ENCODE results near the gene CPSF3. TPM values are rescaled to one million over a fixed set of nuclear protein-coding genes. Genes with fewer than 3 reads are reported as not detected.

Gene CPSF3
- total and polyA plus RNA-seq, 9 of the 15 experiments (the other 6 are each of a cell fraction or from before 2014, with no cell fraction given) = 54.2 to 151 (median 94.5) TPM

DNA sequence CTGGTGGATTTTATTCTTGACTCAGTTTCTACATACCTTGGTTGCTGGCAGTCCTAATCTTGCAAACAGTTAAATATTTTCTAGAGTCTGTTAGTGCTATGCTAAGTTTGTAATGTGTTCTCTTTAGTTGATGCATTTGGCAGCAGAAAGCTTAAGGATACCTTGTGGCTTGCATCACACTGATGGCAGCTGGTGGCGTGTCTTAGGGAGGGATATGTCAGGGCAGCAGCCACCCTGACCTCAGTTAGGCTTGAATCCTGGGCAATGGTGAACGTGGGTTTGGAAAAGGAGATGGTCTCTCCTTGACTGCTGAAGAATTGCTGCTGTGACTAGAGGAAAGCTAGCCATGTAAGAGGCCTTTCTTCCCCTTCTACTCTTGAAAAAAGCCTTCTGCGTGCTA lies 55.1 kb downstream of the CPSF3 start:
- ChIA-PET POLR2A (no interaction called here), CTCF (ENCODE audit: low intra/inter-chr PET ratio) (no interaction called here)
- BruUV-seq (replicated peaks) = no TSS peak
- Histone ChIP-seq H3K36me3 (ENCODE audit: control insufficient read depth, insufficient read depth, low read length) (peaks cover 4% of the 10 kb centered on the region; the same call in 2 of the 3 replicates), H3K9me1 (ENCODE audit: control insufficient read depth, insufficient read depth, low read length) (no peaks in the 10 kb centered on the region), H3K9ac (ENCODE audit: insufficient read depth in 1 of 2, low read depth in 2 of 2, low read length in 2 of 2) (no peak overlapping the region; a peak in 1 of 4 replicates), H3K9me3 (replicated peaks; ENCODE audit: control insufficient read depth, insufficient read depth, low read depth, low read length) (no peaks in the 10 kb centered on the region; the same call in 1 of the 2 replicates), H3K79me2 (ENCODE audit: control insufficient read depth, insufficient read depth, low read length) (no peaks in the 10 kb centered on the region), H3K27me3 (ENCODE audit: control insufficient read depth in 2 of 2, insufficient read depth in 2 of 2, low read length in 2 of 2) (no peaks in the 10 kb centered on the region), H3K4me2 (ENCODE audit: insufficient read depth, low read length) (no peak overlapping the region), H2AFZ (ENCODE audit: low read depth, low read length) (no peak overlapping the region), H3K4me1 (replicated peaks in 1 of 2; ENCODE audit: control insufficient read depth in 2 of 2, insufficient read depth in 2 of 2, low read length in 2 of 2) (no peaks in the 10 kb centered on the region), H3K27ac (ENCODE audit: extremely low read depth, low read depth, low read length) (no peak overlapping the region), H4K20me1 (replicated peaks; ENCODE audit: control insufficient read depth, insufficient read depth, low read length) (no peaks in the 10 kb centered on the region), H3K4me3 (no peak overlapping the region)
- no peak for ATAC-seq
- no peak for FAIRE-seq
- TF ChIP-seq CXXC5 (CRISPR knock-in tag; IDR thresholded peaks at IDR 0.05) (no peak), ZNF165 (CRISPR knock-in tag; IDR thresholded peaks at IDR 0.05; ENCODE audit: borderline replicate concordance) (no peak), TEAD1 (CRISPR knock-in tag; IDR thresholded peaks at IDR 0.05) (no peak), MAZ (CRISPR knock-in tag; conservative IDR thresholded peaks at IDR 0.05 in 1 of 2, IDR thresholded peaks at IDR 0.05 in 1 of 2) (no peak), RBM15 (IDR thresholded peaks at IDR 0.05; ENCODE audit: insufficient read depth, low read length) (no peak), ZNF395 (CRISPR knock-in tag; IDR thresholded peaks at IDR 0.05) (no peak)
- TF ChIP-seq, protein P1, sequence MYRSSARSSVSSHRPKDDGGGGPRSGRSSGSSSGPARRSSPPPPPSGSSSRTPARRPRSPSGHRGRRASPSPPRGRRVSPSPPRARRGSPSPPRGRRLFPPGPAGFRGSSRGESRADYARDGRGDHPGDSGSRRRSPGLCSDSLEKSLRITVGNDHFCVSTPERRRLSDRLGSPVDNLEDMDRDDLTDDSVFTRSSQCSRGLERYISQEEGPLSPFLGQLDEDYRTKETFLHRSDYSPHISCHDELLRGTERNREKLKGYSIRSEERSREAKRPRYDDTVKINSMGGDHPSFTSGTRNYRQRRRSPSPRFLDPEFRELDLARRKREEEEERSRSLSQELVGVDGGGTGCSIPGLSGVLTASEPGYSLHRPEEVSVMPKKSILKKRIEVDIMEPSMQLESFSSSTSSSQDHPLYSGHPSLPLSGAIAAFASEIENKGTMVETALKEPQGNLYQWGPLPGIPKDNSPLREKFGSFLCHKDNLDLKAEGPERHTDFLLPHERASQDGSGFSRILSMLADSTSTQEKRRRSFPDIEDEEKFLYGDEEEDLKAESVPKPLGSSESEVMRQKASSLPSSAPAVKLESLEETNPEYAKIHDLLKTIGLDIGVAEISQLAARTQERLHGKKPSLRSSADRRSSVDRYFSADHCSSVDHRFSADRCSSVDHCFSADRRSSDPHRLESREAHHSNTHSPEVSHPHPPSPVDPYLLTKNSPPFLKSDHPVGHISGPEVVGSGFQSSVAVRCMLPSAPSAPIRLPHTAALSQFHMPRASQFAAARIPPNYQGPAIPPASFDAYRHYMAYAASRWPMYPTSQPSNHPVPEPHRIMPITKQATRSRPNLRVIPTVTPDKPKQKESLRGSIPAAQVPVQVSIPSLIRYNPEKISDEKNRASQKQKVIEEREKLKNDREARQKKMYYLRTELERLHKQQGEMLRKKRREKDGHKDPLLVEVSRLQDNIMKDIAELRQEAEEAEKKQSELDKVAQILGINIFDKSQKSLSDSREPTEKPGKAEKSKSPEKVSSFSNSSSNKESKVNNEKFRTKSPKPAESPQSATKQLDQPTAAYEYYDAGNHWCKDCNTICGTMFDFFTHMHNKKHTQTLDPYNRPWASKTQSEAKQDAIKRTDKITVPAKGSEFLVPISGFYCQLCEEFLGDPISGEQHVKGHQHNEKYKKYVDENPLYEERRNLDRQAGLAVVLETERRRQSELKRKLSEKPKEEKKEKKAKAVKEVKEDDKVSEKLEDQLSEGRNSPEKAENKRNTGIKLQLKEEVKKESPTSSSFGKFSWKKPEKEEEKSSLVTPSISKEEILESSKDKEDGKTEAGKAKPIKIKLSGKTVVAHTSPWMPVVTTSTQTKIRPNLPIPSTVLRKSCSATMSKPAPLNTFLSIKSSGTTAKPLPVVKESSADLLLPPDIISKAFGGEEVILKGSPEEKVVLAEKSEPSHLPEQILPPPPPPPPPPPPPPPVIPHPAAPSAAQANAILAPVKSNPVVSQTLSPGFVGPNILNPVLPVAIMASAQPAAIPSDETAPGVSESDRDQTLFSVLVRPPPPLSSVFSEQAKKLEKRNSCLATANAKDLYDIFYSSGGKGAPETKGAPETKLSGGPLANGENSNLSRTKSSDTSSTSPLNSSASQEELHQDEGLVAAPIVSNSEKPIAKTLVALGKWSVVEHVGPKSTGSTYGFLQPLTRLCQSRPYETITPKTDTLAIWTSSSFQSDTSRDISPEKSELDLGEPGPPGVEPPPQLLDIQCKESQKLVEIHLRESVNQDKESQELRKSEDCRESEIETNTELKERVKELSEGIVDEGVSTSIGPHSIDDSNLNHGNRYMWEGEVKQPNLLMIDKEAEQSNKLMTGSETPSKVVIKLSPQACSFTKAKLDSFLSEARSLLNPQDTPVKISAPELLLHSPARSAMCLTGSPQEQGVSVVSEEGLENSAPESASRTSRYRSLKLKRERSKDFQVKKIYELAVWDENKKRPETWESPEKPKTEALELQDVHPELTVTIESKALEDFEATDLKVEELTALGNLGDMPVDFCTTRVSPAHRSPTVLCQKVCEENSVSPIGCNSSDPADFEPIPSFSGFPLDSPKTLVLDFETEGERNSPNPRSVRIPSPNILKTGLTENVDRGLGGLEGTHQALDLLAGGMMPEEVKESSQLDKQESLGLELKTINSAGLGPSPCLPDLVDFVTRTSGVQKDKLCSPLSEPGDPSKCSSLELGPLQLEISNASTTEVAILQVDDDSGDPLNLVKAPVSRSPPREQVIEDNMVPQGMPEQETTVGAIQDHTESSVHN (IDR thresholded peaks at IDR 0.05; ENCODE audit: borderline replicate concordance in 1 of 2, low read depth in 1 of 2) = no peak
- WGBS (ENCODE audit: insufficient coverage, low coverage, missing lambda C conversion rate) = 63% methylated on average over 3 of the region's 3 CpGs
- in situ Hi-C loops (cut with MboI) (no loop called here), intact Hi-C loops (cut with micrococcal nuclease) (no loop called here)
- DNase-seq (ENCODE audit: extremely low read depth in 1 of 4, low spot score in 3 of 4) = no peak
